Measurements from ENCODE around the gene ASB7. TPM values are rescaled to one million over a fixed set of nuclear protein-coding genes. Genes with fewer than 3 reads are reported as not detected.
"Not testable (repeated sequence)": the region's sequence is repeated elsewhere in the genome, so short reads cannot be mapped to it uniquely, and the experiment has no call there.

Gene ASB7
- total RNA-seq, 2 donors from 2014 or later = 14.3 to 16.2 TPM

DNA sequence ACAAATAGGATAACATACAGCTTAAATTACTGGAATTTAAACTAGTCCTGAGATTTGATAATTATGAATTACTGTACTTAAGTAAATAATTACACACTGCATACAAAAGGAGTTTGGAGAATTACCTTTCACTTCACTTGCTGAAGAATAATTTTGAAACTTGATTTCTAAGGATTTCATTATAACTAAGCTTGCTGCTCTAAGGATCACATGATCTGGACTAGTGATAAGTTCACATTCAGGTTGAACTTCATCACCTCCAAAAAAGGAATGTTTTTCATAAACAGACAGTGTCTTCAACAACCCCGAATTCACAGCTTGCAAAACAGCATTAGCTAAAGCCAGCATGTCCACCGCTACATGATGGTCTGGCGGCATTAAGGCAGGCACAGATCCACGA, 28.9 kb upstream of the ASB7 start:
- no peak for DNase-seq
- WGBS, 2 experiments (ENCODE audit: insufficient coverage in 1 of 2, insufficient read length in 1 of 2) = 90 to 100% methylated on average over 4 of the region's 4 CpGs
- Mint-ChIP-seq H3K27ac (no peak overlapping the region), H3K4me3 (no peak overlapping the region), H3K9me3 (peaks cover 5% of the 10 kb centered on the region), H3K27me3 (ENCODE audit: insufficient read depth) (no peaks in the 10 kb centered on the region), H3K36me3 (ENCODE audit: low read depth) (peaks cover 26% of the 10 kb centered on the region), H3K4me1 (no peaks in the 10 kb centered on the region)
- Histone ChIP-seq H3K4me3 (ENCODE audit: low read length) (no peak overlapping the region), H3K4me1 (ENCODE audit: control insufficient read depth, insufficient read depth, low read length) (no peaks in the 10 kb centered on the region), H3K27ac (ENCODE audit: low read depth, low read length) (no peak overlapping the region), H3K9ac (ENCODE audit: extremely low read depth, low read length, poor library complexity, severe bottlenecking) (no peak overlapping the region), H3K9me3 (ENCODE audit: control insufficient read depth, low read length) (no peaks in the 10 kb centered on the region), H3K27me3 (ENCODE audit: control insufficient read depth, insufficient read depth, low read length, poor library complexity, severe bottlenecking) (no peaks in the 10 kb centered on the region), H3K36me3 (ENCODE audit: control insufficient read depth, insufficient read depth, low read length) (peaks cover 33% of the 10 kb centered on the region)
- TF ChIP-seq CTCF (conservative IDR thresholded peaks at IDR 0.05) = no peak

GRCh38 chr15:100580414-100580813, 22.0 kb upstream of the ASB7 start:
- Histone ChIP-seq H3K9me3 (ENCODE audit: control insufficient read depth, low read length) (peaks cover 6% of the 10 kb centered on the region), H3K9ac (ENCODE audit: extremely low read depth, low read length, poor library complexity, severe bottlenecking) (no peak overlapping the region), H3K27me3 (ENCODE audit: control insufficient read depth, insufficient read depth, low read length, poor library complexity, severe bottlenecking) (no peaks in the 10 kb centered on the region), H3K27ac (ENCODE audit: low read depth, low read length) (no peak overlapping the region), H3K4me1 (ENCODE audit: control insufficient read depth, insufficient read depth, low read length) (no peaks in the 10 kb centered on the region), H3K4me3 (ENCODE audit: low read length) (no peak overlapping the region), H3K36me3 (ENCODE audit: control insufficient read depth, insufficient read depth, low read length) (peaks cover 5% of the 10 kb centered on the region)
- H3K9me3 Mint-ChIP-seq = peaks cover 24% of the 10 kb centered on the region
- H3K36me3 Mint-ChIP-seq (ENCODE audit: low read depth) = peaks cover 27% of the 10 kb centered on the region
- no peak for TF ChIP-seq CTCF (conservative IDR thresholded peaks at IDR 0.05)
- 95 to 97% methylated on average over 4 of the region's 4 CpGs for WGBS, 2 experiments (ENCODE audit: insufficient coverage in 1 of 2, insufficient read length in 1 of 2)
- no peak for DNase-seq
- H3K27ac Mint-ChIP-seq = no peak overlapping the region
- H3K27me3 Mint-ChIP-seq (ENCODE audit: insufficient read depth) = no peaks in the 10 kb centered on the region
- no peaks in the 10 kb centered on the region for H3K4me1 Mint-ChIP-seq
- no peak overlapping the region for H3K4me3 Mint-ChIP-seq

DNA sequence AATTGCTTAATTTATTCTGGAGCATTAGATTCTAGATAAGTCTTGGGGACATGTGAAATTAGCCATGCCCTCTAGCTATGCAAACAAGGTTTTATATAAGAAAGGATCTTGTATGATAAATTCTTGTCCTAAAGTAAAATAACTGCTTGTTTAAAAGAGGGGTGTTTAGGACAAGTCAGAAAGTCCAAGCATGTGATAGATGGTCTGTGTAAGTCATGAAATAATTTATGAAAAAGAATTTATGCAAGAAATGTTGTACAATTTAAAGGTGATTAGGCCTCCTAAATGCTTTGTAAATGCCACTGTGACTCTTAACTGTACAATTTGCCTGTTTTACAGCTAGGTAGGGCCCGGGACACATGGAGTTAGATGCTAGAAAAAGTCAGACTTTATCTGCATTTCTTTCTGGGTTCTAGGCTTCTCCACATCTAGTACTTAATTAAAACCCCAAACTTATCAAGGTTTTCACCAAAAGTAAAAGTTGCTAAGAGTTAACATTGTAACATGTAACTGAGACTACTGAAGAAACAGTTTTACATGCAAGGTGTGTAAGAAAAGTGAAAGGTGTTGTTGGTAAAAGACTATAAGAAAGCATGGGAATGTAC, 13.6 kb upstream of the ASB7 start:
- no peak overlapping the region for H3K27ac Mint-ChIP-seq
- DNase-seq = no peak
- peaks cover 79% of the 10 kb centered on the region for H3K9me3 Mint-ChIP-seq
- H3K4me1 ChIP-seq (ENCODE audit: control insufficient read depth, insufficient read depth, low read length) = no peaks in the 10 kb centered on the region
- no peaks in the 10 kb centered on the region for H3K27me3 Mint-ChIP-seq (ENCODE audit: insufficient read depth)
- no peaks in the 10 kb centered on the region for H3K27me3 ChIP-seq (ENCODE audit: control insufficient read depth, insufficient read depth, low read length, poor library complexity, severe bottlenecking)
- H3K4me3 ChIP-seq (ENCODE audit: low read length) = peak overlapping the region; percentile 44
- no peak overlapping the region for H3K4me3 Mint-ChIP-seq
- WGBS, 2 experiments (ENCODE audit: insufficient coverage in 1 of 2, insufficient read length in 1 of 2) = 61% methylated on average over 1 of the region's 1 CpG; no CpG with 5 or more reads in 1 of the 2 experiments
- H3K9ac ChIP-seq (ENCODE audit: extremely low read depth, low read length, poor library complexity, severe bottlenecking) = no peak overlapping the region
- H3K4me1 Mint-ChIP-seq = no peaks in the 10 kb centered on the region
- peaks cover 62% of the 10 kb centered on the region for H3K9me3 ChIP-seq (ENCODE audit: control insufficient read depth, low read length)
- TF ChIP-seq CTCF (conservative IDR thresholded peaks at IDR 0.05) = no peak
- peaks cover 48% of the 10 kb centered on the region for H3K36me3 Mint-ChIP-seq (ENCODE audit: low read depth)
- H3K36me3 ChIP-seq (ENCODE audit: control insufficient read depth, insufficient read depth, low read length) = no peaks in the 10 kb centered on the region
- no peak overlapping the region for H3K27ac ChIP-seq (ENCODE audit: low read depth, low read length)

- not testable (repeated sequence) for H3K9ac ChIP-seq (ENCODE audit: extremely low read depth, low read length, poor library complexity, severe bottlenecking); H3K4me3 ChIP-seq (ENCODE audit: low read length); H3K27me3 Mint-ChIP-seq (ENCODE audit: insufficient read depth); H3K4me1 Mint-ChIP-seq; H3K36me3 ChIP-seq (ENCODE audit: control insufficient read depth, insufficient read depth, low read length); H3K27me3 ChIP-seq (ENCODE audit: control insufficient read depth, insufficient read depth, low read length, poor library complexity, severe bottlenecking); H3K4me3 Mint-ChIP-seq; DNase-seq; H3K27ac ChIP-seq (ENCODE audit: low read depth, low read length); H3K27ac Mint-ChIP-seq; H3K4me1 ChIP-seq (ENCODE audit: control insufficient read depth, insufficient read depth, low read length)
- peaks cover 54% of the 10 kb centered on the region for H3K9me3 ChIP-seq (ENCODE audit: control insufficient read depth, low read length)
- Mint-ChIP-seq H3K36me3 (ENCODE audit: low read depth) (peaks cover 29% of the 10 kb centered on the region), H3K9me3 (peaks cover 64% of the 10 kb centered on the region)
- WGBS, 2 experiments (ENCODE audit: insufficient coverage in 1 of 2, insufficient read length in 1 of 2) = 89 to 98% methylated on average over 1 to 2 of the region's 2 CpGs
Observed at GRCh38 chr15:100591163-100591562, 11.2 kb upstream of the ASB7 start.
